ENCODE results near the gene PIK3R5.

The PIK3R5 gene

DNA sequence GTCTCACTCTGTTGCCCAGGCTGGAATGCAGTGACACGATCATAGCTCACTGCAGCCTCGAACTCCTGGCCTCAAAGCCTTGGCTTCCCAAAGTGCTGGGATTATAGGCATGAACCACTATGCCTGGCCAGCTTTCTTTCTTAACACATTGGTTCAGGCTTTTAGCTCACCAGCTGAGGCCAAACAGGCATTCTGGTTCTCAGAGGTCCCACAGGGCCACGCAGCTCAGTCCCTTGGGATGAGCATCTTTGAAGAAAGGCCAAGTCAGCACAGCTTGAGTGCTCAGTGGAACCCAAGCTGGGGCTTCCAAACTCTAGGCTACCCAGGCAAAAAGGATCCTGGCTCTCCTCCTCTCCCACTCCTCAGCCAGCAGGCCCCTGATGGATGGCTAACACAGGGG lies 2.5 kb downstream of the PIK3R5 start:
- Histone ChIP-seq H3K36me3 (ENCODE audit: insufficient read depth) (no peaks in the 10 kb centered on the region), H3K4me2 (no peak overlapping the region), H3K27ac (no peak overlapping the region), H3K4me3 (IDR thresholded peaks at IDR 0.05; ENCODE audit: insufficient read depth, low read depth, low read length) (no peak overlapping the region), H3K27me3 (ENCODE audit: insufficient read depth, low read depth) (no peaks in the 10 kb centered on the region), H3K9ac (no peak overlapping the region), H3K4me1 (ENCODE audit: low read depth, poor library complexity, severe bottlenecking) (no peaks in the 10 kb centered on the region), H4K20me1 (ENCODE audit: insufficient read depth) (no peaks in the 10 kb centered on the region), H2AFZ (ENCODE audit: low read depth) (no peak overlapping the region), H3K79me2 (ENCODE audit: insufficient read depth, low read depth) (no peaks in the 10 kb centered on the region)
- TF ChIP-seq, protein P1, sequence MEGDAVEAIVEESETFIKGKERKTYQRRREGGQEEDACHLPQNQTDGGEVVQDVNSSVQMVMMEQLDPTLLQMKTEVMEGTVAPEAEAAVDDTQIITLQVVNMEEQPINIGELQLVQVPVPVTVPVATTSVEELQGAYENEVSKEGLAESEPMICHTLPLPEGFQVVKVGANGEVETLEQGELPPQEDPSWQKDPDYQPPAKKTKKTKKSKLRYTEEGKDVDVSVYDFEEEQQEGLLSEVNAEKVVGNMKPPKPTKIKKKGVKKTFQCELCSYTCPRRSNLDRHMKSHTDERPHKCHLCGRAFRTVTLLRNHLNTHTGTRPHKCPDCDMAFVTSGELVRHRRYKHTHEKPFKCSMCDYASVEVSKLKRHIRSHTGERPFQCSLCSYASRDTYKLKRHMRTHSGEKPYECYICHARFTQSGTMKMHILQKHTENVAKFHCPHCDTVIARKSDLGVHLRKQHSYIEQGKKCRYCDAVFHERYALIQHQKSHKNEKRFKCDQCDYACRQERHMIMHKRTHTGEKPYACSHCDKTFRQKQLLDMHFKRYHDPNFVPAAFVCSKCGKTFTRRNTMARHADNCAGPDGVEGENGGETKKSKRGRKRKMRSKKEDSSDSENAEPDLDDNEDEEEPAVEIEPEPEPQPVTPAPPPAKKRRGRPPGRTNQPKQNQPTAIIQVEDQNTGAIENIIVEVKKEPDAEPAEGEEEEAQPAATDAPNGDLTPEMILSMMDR (conservative IDR thresholded peaks at IDR 0.05; ENCODE audit: low read depth, low read length), result no peak

DNA sequence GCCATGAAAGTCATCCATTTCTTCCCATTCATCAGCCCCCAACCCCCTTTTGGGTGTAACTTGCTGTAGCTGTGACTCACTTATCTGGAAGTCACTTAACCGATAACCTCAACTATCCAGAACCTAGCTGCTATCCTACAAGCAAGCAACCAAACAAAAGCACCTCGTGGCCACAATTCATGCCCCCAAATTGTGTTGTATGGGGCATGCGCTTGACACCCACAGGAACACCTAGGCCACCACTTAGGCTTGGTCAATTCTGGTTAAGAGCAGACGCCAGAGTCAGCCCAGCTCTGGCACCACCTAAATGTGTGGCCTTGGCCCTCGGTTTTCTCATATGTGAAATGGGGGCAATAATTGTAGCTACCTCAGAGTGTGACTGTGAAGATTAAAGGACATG lies 3.7 kb downstream of the PIK3R5 start:
- TF ChIP-seq, protein P1 (conservative IDR thresholded peaks at IDR 0.05; ENCODE audit: low read depth, low read length), result no peak
- Histone ChIP-seq H3K79me2 (ENCODE audit: insufficient read depth, low read depth) (no peaks in the 10 kb centered on the region), H3K4me1 (ENCODE audit: low read depth, poor library complexity, severe bottlenecking) (no peaks in the 10 kb centered on the region)

DNA sequence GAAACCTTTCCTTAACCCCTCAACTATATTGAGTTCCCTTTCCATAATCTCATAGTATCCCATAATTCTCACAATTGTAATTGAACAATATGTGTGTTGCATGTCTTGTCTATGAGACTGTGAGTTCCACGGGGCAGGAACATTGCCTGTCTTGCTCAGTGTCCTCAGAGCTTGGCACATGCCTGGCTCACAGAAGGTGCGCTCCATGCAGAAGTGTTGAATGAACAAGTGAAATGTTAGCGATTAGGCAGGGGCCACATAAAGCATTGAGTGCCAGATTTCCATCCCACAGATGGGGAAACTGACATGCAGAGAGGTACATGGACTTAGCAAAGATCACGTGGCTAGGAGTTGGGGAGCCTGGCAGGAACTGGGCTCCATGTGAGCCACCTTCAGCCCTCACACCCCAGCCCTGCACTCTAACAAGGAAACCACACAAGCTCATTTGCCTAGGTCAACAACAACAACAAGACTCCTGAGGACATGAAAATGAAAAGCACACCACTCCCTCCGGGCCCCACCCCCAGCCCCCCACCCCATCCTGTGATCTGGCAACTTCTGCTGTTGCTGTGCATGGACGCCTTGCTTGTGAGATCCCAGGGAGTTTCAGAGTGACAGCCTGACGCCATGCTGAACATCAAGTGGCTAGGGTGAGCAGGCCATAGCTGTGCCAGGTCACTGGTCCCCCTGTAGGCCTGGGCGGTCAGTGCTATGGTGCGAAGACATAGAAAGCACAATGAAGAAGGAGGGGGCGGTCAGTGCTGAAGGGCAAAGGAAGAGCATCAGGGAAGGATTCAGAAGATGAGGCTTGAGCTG lies 5.0 kb downstream of the PIK3R5 start:
- Histone ChIP-seq H3K4me2 (no peak overlapping the region), H3K4me1 (ENCODE audit: low read depth, poor library complexity, severe bottlenecking) (no peaks in the 10 kb centered on the region), H3K36me3 (ENCODE audit: insufficient read depth) (no peaks in the 10 kb centered on the region), H4K20me1 (ENCODE audit: insufficient read depth) (no peaks in the 10 kb centered on the region), H3K27ac (no peak overlapping the region), H3K79me2 (ENCODE audit: insufficient read depth, low read depth) (no peaks in the 10 kb centered on the region), H3K27me3 (ENCODE audit: insufficient read depth, low read depth) (no peaks in the 10 kb centered on the region), H3K4me3 (IDR thresholded peaks at IDR 0.05; ENCODE audit: insufficient read depth, low read depth, low read length) (no peak overlapping the region), H2AFZ (ENCODE audit: low read depth) (no peak overlapping the region), H3K9ac (no peak overlapping the region)
- TF ChIP-seq, protein P1 (conservative IDR thresholded peaks at IDR 0.05; ENCODE audit: low read depth, low read length), result no peak

More for the DNA sequence above, 3.7 kb downstream of the PIK3R5 start:
- Histone ChIP-seq H4K20me1 (ENCODE audit: insufficient read depth) (no peaks in the 10 kb centered on the region), H3K4me2 (no peak overlapping the region), H3K27me3 (ENCODE audit: insufficient read depth, low read depth) (no peaks in the 10 kb centered on the region), H2AFZ (ENCODE audit: low read depth) (no peak overlapping the region), H3K27ac (no peak overlapping the region), H3K36me3 (ENCODE audit: insufficient read depth) (no peaks in the 10 kb centered on the region), H3K9ac (no peak overlapping the region), H3K4me3 (IDR thresholded peaks at IDR 0.05; ENCODE audit: insufficient read depth, low read depth, low read length) (no peak overlapping the region)

DNA sequence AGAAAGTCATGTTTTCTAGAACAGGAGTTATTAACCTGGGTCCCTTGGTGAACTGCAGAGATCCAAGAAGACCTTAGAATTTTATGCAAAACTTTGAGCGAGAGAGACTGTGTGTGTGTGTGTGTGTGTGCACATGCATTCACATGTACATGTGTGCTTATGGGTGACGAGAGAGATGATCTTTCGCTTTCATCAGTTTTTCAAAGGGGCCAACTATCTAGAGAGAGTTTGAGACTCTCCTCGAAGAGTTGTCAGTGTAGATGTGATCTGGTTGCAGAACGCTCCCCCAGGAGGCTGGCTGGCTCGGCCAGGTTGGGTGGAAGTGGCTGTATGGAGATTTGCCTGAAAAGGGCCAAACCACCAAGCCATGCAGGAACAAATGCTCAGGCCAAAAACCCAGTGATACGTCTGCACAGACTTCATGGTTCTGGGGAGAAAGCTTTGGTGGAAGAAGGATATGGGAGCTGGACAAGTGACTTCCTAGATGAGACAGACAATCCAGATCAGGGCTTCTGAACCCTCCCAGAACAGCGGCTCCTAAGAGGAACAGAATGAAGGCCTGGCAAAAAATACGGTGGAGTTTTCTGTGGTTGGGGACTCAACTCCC lies 6.1 kb downstream of the PIK3R5 start:
- TF ChIP-seq, protein P1 (conservative IDR thresholded peaks at IDR 0.05; ENCODE audit: low read depth, low read length), result no peak
- H3K4me1 ChIP-seq (ENCODE audit: low read depth, poor library complexity, severe bottlenecking), result no peaks in the 10 kb centered on the region
- H2AFZ ChIP-seq (ENCODE audit: low read depth), result no peak overlapping the region
- H3K36me3 ChIP-seq (ENCODE audit: insufficient read depth), result no peaks in the 10 kb centered on the region
- no peaks in the 10 kb centered on the region for H4K20me1 ChIP-seq (ENCODE audit: insufficient read depth)
- H3K27me3 ChIP-seq (ENCODE audit: insufficient read depth, low read depth), result no peaks in the 10 kb centered on the region
- no peak overlapping the region for H3K4me2 ChIP-seq
- H3K27ac ChIP-seq, result no peak overlapping the region
- no peak overlapping the region for H3K4me3 ChIP-seq (IDR thresholded peaks at IDR 0.05; ENCODE audit: insufficient read depth, low read depth, low read length)
- H3K79me2 ChIP-seq (ENCODE audit: insufficient read depth, low read depth), result no peaks in the 10 kb centered on the region
- H3K9ac ChIP-seq, result no peak overlapping the region

Measured in KMS-11 (cell line).